HepG2 (cell line): ENCODE data around the gene CYB561. TPM values are rescaled to one million over a fixed set of nuclear protein-coding genes. Genes with fewer than 3 reads are reported as not detected.

Source experiments
- ATAC-seq: fragments of 200-7000 bp; cut with Tn5 transposase; 3 replicates; pipeline ENCODE4 v1.9.1; 2020; ENCODE audit warnings: mild to moderate bottlenecking, moderate library complexity
- BruUV-seq: library from RNA; stranded (reverse); fragments of 400-500 nt; replicated peaks from 2 replicates; lab custom pipeline; 2021; lab: Mats Ljungman, UMichigan
- CTCF ChIA-PET: fragments of 300-600 bp; formaldehyde crosslinking; extraction: SDS; loops from one replicate; lab custom pipeline; 2021; ENCODE audit warnings: low total read pairs, inconsistent platforms, low intra/inter-chr PET ratio; lab: Yijun Ruan, JAX
- POLR2A ChIA-PET: fragments of 350-600 bp; sonication (Branson Sonifier 250); formaldehyde crosslinking; loops from one replicate; lab custom pipeline; 2020; ENCODE audit warnings: antibody characterized with exemption, inconsistent platforms; lab: Yijun Ruan, JAX
- DNase-seq: peaks from one replicate; pipeline ENCODE4 v3.0.0-alpha.2; 2015; ENCODE audit warnings: low spot score
- FAIRE-seq: peaks from 3 replicates; lab custom pipeline; 2011; peaks lifted over from hg19 to GRCh38; lab: Jason Lieb, UNC
- H2AFZ ChIP-seq: one replicate; pipeline ENCODE4 v1.6.1; 2011; ENCODE audit warnings: low read length, inconsistent platforms
- H3K27ac ChIP-seq: fragments of 300-600 bp; 3 replicates; pipeline ENCODE4 v1.8.0; 2011; ENCODE audit warnings: mixed run types, mild to moderate bottlenecking, mixed read lengths, low read length, inconsistent platforms; ENCODE audit not compliant: insufficient read depth; ENCODE audit errors: extremely low read length
- H3K27me3 ChIP-seq, 2 experiments: fragments of 200-600 bp in 1 of 2; 2 replicates in 1 of 2; 3 replicates in 1 of 2; pipeline versions ENCODE4 v1.6.0 to v1.8.0; 2011; ENCODE audit warnings: low read length in 2 of 2, mild to moderate bottlenecking in 2 of 2, moderate library complexity in 2 of 2, inconsistent platforms in 1 of 2; ENCODE audit not compliant: insufficient read depth in 2 of 2, control insufficient read depth in 1 of 2
- H3K36me3 ChIP-seq, 2 experiments: fragments of 200-600 bp in 1 of 2; replicated peaks in 1 of 2; 2 replicates in 1 of 2; 3 replicates in 1 of 2; pipeline versions ENCODE4 v1.5.1 to v1.8.0; 2011; ENCODE audit warnings: low read length in 2 of 2, inconsistent platforms in 1 of 2; ENCODE audit not compliant: insufficient read depth in 2 of 2, control insufficient read depth in 1 of 2
- H3K4me1 ChIP-seq: 2 replicates; pipeline ENCODE4 v1.5.1; 2012; ENCODE audit warnings: low read length, inconsistent platforms; ENCODE audit not compliant: insufficient read depth
- H3K4me2 ChIP-seq: 2 replicates; pipeline ENCODE4 v1.6.0; 2011; ENCODE audit warnings: low read depth, low read length, inconsistent platforms
- H3K4me3 ChIP-seq, 3 experiments: fragments of 200-600 bp in 1 of 3; sonication (generic), shearing (Covaris generic) in 1 of 3; replicated peaks in 1 of 3; 2 replicates each; pipeline ENCODE4 v1.5.1; 2011 to 2016; ENCODE audit warnings: low read length in 3 of 3, inconsistent platforms in 2 of 3, low read depth in 2 of 3, mild to moderate bottlenecking in 2 of 3, control low read depth in 1 of 3, mixed read lengths in 1 of 3; ENCODE audit not compliant: insufficient read depth in 1 of 3
- H3K79me2 ChIP-seq: one replicate; pipeline ENCODE4 v1.6.1; 2011; ENCODE audit warnings: low read length, inconsistent platforms; ENCODE audit not compliant: insufficient read depth
- H3K9ac ChIP-seq: 2 replicates; pipeline ENCODE4 v1.6.0; 2011; ENCODE audit warnings: mild to moderate bottlenecking, low read depth, low read length, inconsistent platforms; ENCODE audit not compliant: insufficient read depth
- H3K9me3 ChIP-seq: 2 replicates; pipeline ENCODE4 v1.5.1; 2012; ENCODE audit warnings: mild to moderate bottlenecking, low read length
- H4K20me1 ChIP-seq: 2 replicates; pipeline ENCODE4 v1.6.0; 2011; ENCODE audit warnings: inconsistent platforms, mild to moderate bottlenecking, low read length, moderate library complexity; ENCODE audit not compliant: insufficient read depth
- KLF13 ChIP-seq: sonication (generic); formaldehyde crosslinking; IDR thresholded peaks from 2 replicates; pipeline ENCODE4 v1.4.0; 2020; ENCODE audit warnings: mild to moderate bottlenecking, missing genetic modification reagents
- LCORL ChIP-seq, 2 experiments: fragments of 450-650 bp in 1 of 2; sonication (generic) in 1 of 2; formaldehyde crosslinking in 1 of 2; IDR thresholded peaks; 2 replicates each; pipeline versions ENCODE4 v1.5.0 to v1.6.1; 2017 to 2020; ENCODE audit warnings: antibody characterized with exemption in 1 of 2, missing genetic modification reagents in 1 of 2
- RBM22 ChIP-seq: fragments of 200-400 bp; formaldehyde crosslinking; optimal IDR thresholded peaks from 2 replicates; pipeline ENCODE3; 2017; ENCODE audit warnings: mild to moderate bottlenecking, low read length, moderate library complexity
- ZNF678 ChIP-seq: sonication (generic); formaldehyde crosslinking; IDR thresholded peaks from 2 replicates; pipeline ENCODE4 v1.4.0; 2020; ENCODE audit warnings: mild to moderate bottlenecking, missing genetic modification reagents
- ZNF776 ChIP-seq: sonication (generic); formaldehyde crosslinking; IDR thresholded peaks from 2 replicates; pipeline ENCODE4 v1.4.0; 2020; ENCODE audit warnings: mild to moderate bottlenecking, missing genetic modification reagents
- whole genome bisulfite sequencing: methylation state at CpG from one replicate; pipeline ENCODE4 v1.1.6; 2017; ENCODE audit warnings: low lambda C conversion rate; 5-methylcytosine and 5-hydroxymethylcytosine counted together
- in situ Hi-C: cut with HindIII; loops from 2 replicates; pipeline ENCODE4 v1.10.0; 2017; ENCODE audit warnings: low pct_unique_long_range_greater_than_20kb; ENCODE audit not compliant: extremely low pct_ligation_motif_present
- intact Hi-C: fragments of 100-400 bp; cut with micrococcal nuclease; formaldehyde crosslinking; loops from one replicate; pipeline ENCODE4 v1.10.0; 2022; ENCODE audit not compliant: unreplicated experiment
- polyA plus RNA-seq, 8 experiments: library from polyadenylated mRNA; depleted of rRNA in 3 of 8; stranded (reverse) in 7 of 8; unstranded in 1 of 8; fragments of >200 nt; fragmentation: Illumina TruSeq in 4 of 8; extraction: Trizol in 4 of 8; gene quantifications; 2 replicates each; pipeline versions ENCODE4 v1.2.1 to v1.2.3, GENCODE V29; 2011 to 2016; ENCODE audit warnings: low read depth in 4 of 8, missing spikeins in 1 of 8, mixed read lengths in 1 of 8; ENCODE audit not compliant: insufficient read depth in 1 of 8
- total RNA-seq, 5 experiments: library from RNA; depleted of rRNA; stranded (reverse); fragments of >200 nt; fragmentation: Illumina TruSeq; extraction: Trizol; gene quantifications; 2 replicates each; pipeline ENCODE4 v1.2.3, GENCODE V29; 2016; ENCODE audit warnings: low read depth in 1 of 5
- TF ChIP-seq, protein P1 (sequence below): sonication (generic); formaldehyde crosslinking; IDR thresholded peaks from 2 replicates; pipeline ENCODE4 v1.9.0; 2021; ENCODE audit warnings: missing genetic modification reagents, borderline replicate concordance
- TF ChIP-seq, protein P2 (sequence below): sonication (generic); formaldehyde crosslinking; IDR thresholded peaks from 2 replicates; pipeline ENCODE4 v1.8.1; 2023; ENCODE audit warnings: mild to moderate bottlenecking, missing genetic modification reagents
- TF ChIP-seq, protein P3 (sequence below): sonication (generic); formaldehyde crosslinking; IDR thresholded peaks from 2 replicates; pipeline ENCODE4 v1.4.0; 2020; ENCODE audit warnings: missing genetic modification reagents
- TF ChIP-seq, protein P4 (sequence below): IDR thresholded peaks from 2 replicates; pipeline ENCODE4 v1.6.1; 2016; ENCODE audit warnings: missing biosample characterization, missing genetic modification reagents, low read depth

Gene CYB561
- total and polyA plus RNA-seq, 2 of the 13 experiments (the other 11 are each of a cell fraction or from before 2014, with no cell fraction given), result 1.5 to 6.7 TPM

DNA sequence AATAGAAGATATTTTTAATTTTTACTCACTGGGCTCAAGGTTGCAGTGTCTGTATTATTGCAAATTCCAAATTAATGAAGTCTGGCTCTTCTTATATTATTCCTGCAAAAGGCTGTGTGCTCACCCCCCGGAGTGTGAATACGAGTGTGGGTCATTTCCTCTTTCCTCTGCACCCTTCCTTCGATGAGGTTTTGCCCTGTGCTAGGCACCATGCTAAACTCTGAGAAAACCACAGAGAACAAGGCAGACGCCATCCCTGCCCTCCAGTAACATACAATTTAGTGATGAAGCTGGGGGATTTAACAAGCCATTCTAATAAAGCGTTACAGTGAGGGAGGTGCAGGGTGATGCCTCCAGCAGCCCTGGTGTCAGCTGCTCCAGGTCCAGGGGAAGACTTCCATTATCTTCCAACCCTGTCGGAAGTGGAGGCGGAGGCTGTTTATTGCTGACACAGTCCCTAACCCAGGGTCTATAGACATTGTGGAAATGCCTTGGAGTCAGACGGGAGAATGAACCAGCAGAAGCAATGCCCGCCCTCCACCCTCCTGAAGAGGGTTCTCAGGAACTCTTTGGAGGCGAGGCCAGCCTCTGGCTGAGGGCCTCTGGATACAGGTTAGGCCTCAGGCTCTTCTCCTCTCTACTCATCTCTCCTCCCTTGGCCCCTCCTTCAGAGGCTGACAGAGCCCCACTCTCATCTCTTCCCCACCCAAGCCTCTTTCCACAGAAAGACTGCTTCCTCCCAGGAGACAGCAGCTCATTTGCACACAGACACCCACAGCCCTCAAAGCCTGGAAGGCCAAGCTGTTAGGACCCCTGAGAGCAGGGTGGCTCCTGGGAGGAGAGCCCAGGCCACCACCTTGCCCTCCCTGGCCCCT lies 28.7 kb upstream of the CYB561 start:
- WGBS, result 54% methylated on average over 8 of the region's 10 CpGs
- no peak overlapping the region for H3K4me2 ChIP-seq
- peaks cover 3% of the 10 kb centered on the region; the same call in 1 of the 2 replicates for H4K20me1 ChIP-seq
- no TSS peak for BruUV-seq
- ChIA-PET CTCF (no interaction called here), POLR2A (no interaction called here)
- peaks cover 20 to 69% of the 10 kb centered on the region in 2 experiments for H3K27me3 ChIP-seq
- no peaks in the 10 kb centered on the region for H3K9me3 ChIP-seq
- no peak overlapping the region for H3K9ac ChIP-seq
- no peak overlapping the region for H3K27ac ChIP-seq
- FAIRE-seq (no peak), DNase-seq (no peak), ATAC-seq (no peak)
- H3K36me3 ChIP-seq, result no peaks in the 10 kb centered on the region
- H3K4me3 ChIP-seq, result no peak overlapping the region
- intact Hi-C loops, result no loop called here
- TF ChIP-seq, protein P1, sequence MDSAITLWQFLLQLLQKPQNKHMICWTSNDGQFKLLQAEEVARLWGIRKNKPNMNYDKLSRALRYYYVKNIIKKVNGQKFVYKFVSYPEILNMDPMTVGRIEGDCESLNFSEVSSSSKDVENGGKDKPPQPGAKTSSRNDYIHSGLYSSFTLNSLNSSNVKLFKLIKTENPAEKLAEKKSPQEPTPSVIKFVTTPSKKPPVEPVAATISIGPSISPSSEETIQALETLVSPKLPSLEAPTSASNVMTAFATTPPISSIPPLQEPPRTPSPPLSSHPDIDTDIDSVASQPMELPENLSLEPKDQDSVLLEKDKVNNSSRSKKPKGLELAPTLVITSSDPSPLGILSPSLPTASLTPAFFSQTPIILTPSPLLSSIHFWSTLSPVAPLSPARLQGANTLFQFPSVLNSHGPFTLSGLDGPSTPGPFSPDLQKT (CRISPR knock-in tag), result no peak
- no peak for TF ChIP-seq LCORL (IDR thresholded peaks at IDR 0.05)
- no peak for TF ChIP-seq LCORL (CRISPR knock-in tag; IDR thresholded peaks at IDR 0.05)
- TF ChIP-seq RBM22, result no peak
- TF ChIP-seq, protein P2, sequence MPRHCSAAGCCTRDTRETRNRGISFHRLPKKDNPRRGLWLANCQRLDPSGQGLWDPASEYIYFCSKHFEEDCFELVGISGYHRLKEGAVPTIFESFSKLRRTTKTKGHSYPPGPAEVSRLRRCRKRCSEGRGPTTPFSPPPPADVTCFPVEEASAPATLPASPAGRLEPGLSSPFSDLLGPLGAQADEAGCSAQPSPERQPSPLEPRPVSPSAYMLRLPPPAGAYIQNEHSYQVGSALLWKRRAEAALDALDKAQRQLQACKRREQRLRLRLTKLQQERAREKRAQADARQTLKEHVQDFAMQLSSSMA (CRISPR knock-in tag), result no peak
- TF ChIP-seq, protein P3, sequence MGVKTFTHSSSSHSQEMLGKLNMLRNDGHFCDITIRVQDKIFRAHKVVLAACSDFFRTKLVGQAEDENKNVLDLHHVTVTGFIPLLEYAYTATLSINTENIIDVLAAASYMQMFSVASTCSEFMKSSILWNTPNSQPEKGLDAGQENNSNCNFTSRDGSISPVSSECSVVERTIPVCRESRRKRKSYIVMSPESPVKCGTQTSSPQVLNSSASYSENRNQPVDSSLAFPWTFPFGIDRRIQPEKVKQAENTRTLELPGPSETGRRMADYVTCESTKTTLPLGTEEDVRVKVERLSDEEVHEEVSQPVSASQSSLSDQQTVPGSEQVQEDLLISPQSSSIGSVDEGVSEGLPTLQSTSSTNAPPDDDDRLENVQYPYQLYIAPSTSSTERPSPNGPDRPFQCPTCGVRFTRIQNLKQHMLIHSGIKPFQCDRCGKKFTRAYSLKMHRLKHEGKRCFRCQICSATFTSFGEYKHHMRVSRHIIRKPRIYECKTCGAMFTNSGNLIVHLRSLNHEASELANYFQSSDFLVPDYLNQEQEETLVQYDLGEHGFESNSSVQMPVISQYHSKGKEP (CRISPR knock-in tag), result no peak
- TF ChIP-seq ZNF776 (CRISPR knock-in tag), result no peak
- no peak for TF ChIP-seq ZNF678
- TF ChIP-seq KLF13 (CRISPR knock-in tag), result no peak
- TF ChIP-seq, protein P4, sequence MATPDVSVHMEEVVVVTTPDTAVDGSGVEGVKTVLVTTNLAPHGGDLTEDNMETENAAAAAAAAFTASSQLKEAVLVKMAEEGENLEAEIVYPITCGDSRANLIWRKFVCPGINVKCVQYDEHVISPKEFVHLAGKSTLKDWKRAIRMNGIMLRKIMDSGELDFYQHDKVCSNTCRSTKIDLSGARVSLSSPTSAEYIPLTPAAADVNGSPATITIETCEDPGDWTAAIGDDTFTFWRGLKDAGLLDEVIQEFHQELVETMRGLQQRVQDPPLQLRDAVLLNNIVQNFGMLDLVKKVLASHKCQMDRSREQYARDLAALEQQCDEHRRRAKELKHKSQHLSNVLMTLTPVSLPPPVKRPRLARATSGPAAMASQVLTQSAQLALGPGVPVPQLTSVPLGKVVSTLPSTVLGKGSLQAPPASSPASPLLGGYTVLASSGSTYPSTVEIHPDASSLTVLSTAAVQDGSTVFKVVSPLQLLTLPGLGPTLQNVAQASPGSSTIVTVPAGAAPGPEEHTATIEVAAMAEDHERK, result no peak
- in situ Hi-C loops, result loop anchor here (5.0 kb wide), 1 partner anchor 53 kb away; no protein-coding TSS in a partner anchor
- peaks cover 28% of the 10 kb centered on the region for H3K4me1 ChIP-seq
- H3K79me2 ChIP-seq, result no peaks in the 10 kb centered on the region
- no peak overlapping the region for H2AFZ ChIP-seq
